Coronary artery (tissue), 2 donors: ENCODE results near the gene CST4.

Source experiments
- DNase-seq: peaks from one replicate; pipeline ENCODE4 v3.0.0-alpha.2; 2017; ENCODE audit warnings: low spot score
- H3K27ac ChIP-seq, 2 donors: fragments of 200-600 bp; sonication (generic); one replicate each; pipeline ENCODE4 v1.5.1; 2016 to 2019
- H3K4me3 ChIP-seq: fragments of 200-600 bp; sonication (generic); 2 replicates; pipeline ENCODE4 v1.5.1; 2016; ENCODE audit warnings: mild to moderate bottlenecking, moderate library complexity
- CTCF ChIP-seq: fragments of 200-600 bp; sonication (generic); IDR thresholded peaks from one replicate; pipeline ENCODE4 v1.5.1; 2019; ENCODE audit warnings: antibody characterized with exemption

The CST4 gene

GRCh38 chr20:23683281-23683680 lies 5.6 kb downstream of the CST4 start:
- Histone ChIP-seq H3K27ac (no peak overlapping the region), H3K4me3 (no peak overlapping the region)
- DNase-seq, result no peak
- TF ChIP-seq CTCF, result no peak

GRCh38 chr20:23680146-23680545 lies 8.7 kb downstream of the CST4 start:
- no peak for DNase-seq
- H3K27ac ChIP-seq, result no peak overlapping the region
- no peak for TF ChIP-seq CTCF

GRCh38 chr20:23679133-23680092 lies 9.4 kb downstream of the CST4 start:
- DNase-seq, result no peak
- no peak for TF ChIP-seq CTCF

More at GRCh38 chr20:23680146-23680545, 8.7 kb downstream of the CST4 start:
- H3K4me3 ChIP-seq, result no peak overlapping the region

GRCh38 chr20:23673209-23673608 lies 15.6 kb downstream of the CST4 start:
- no peak for TF ChIP-seq CTCF
- no peak for DNase-seq
- Histone ChIP-seq H3K27ac (no peak overlapping the region), H3K4me3 (no peak overlapping the region)

More at GRCh38 chr20:23679133-23680092, 9.4 kb downstream of the CST4 start:
- Histone ChIP-seq H3K27ac (no peak overlapping the region), H3K4me3 (no peak overlapping the region)

- DNase-seq, result no peak
- TF ChIP-seq CTCF, result no peak
- H3K4me3 ChIP-seq, result no peak overlapping the region
These were observed 16.7 kb downstream of the CST4 start for GRCh38 chr20:23672158-23672557.

GRCh38 chr20:23671479-23671878 lies 17.4 kb downstream of the CST4 start:
- DNase-seq, result no peak
- Histone ChIP-seq H3K4me3 (no peak overlapping the region), H3K27ac (no peak overlapping the region)
- TF ChIP-seq CTCF, result no peak

More at GRCh38 chr20:23672158-23672557, 16.7 kb downstream of the CST4 start:
- H3K27ac ChIP-seq, result no peak overlapping the region

GRCh38 chr20:23670361-23670760 lies 18.5 kb downstream of the CST4 start:
- DNase-seq, result no peak
- Histone ChIP-seq H3K4me3 (no peak overlapping the region), H3K27ac (no peak overlapping the region)
- TF ChIP-seq CTCF, result no peak
